EL (cell line): ENCODE results near the gene RPL13.

Experiments used
- DNase-seq: peaks from one replicate; pipeline ENCODE4 v3.0.0-alpha.2; 2016

Gene RPL13

GRCh38 chr16:89560378-89561141 lies at the start of gene RPL13:
TSS of gene RPL13 (plus strand) at chr16:89560682. CDS start at chr16:89560960, 278 bp downstream.
- DNase-seq = peak; percentile 96

- DNase-seq = no peak
Measured at GRCh38 chr16:89511374-89511773, 49.1 kb upstream of the RPL13 start.

- DNase-seq = no peak
Measured at GRCh38 chr16:89512453-89512852, 48.0 kb upstream of the RPL13 start.

GRCh38 chr16:89517128-89517527 lies 43.4 kb upstream of the RPL13 start:
- no peak for DNase-seq

- DNase-seq = no peak
Measured at GRCh38 chr16:89519881-89520280, 40.6 kb upstream of the RPL13 start.

- no peak for DNase-seq
Measured at GRCh38 chr16:89522287-89522686, 38.2 kb upstream of the RPL13 start.

GRCh38 chr16:89523680-89524344 lies 36.7 kb upstream of the RPL13 start:
- DNase-seq = no peak

GRCh38 chr16:89525146-89525913 lies 35.2 kb upstream of the RPL13 start:
- DNase-seq = no peak

- DNase-seq = no peak
Measured at GRCh38 chr16:89529097-89529496, 31.4 kb upstream of the RPL13 start.

- no peak for DNase-seq
Measured at GRCh38 chr16:89530401-89531381, 29.8 kb upstream of the RPL13 start.

- DNase-seq = no peak
Measured at GRCh38 chr16:89531821-89532526, 28.5 kb upstream of the RPL13 start.

GRCh38 chr16:89534252-89534756 lies 26.2 kb upstream of the RPL13 start:
- no peak for DNase-seq

GRCh38 chr16:89536371-89536770 lies 24.1 kb upstream of the RPL13 start:
- no peak for DNase-seq

- no peak for DNase-seq
Measured at GRCh38 chr16:89536886-89537548, 23.5 kb upstream of the RPL13 start.

- DNase-seq = no peak
Measured at GRCh38 chr16:89537549-89537925, 22.9 kb upstream of the RPL13 start.

GRCh38 chr16:89538286-89538685 lies 22.2 kb upstream of the RPL13 start:
- no peak for DNase-seq

- DNase-seq = no peak
Measured at GRCh38 chr16:89540557-89540956, 19.9 kb upstream of the RPL13 start.

- no peak for DNase-seq
Measured at GRCh38 chr16:89541792-89542191, 18.7 kb upstream of the RPL13 start.

- no peak for DNase-seq
Measured at GRCh38 chr16:89544113-89544512, 16.4 kb upstream of the RPL13 start.

GRCh38 chr16:89544713-89545043 lies 15.8 kb upstream of the RPL13 start:
- DNase-seq = no peak
